GM19455 (cell line): ENCODE results near the gene GHRL.

Source experiments
- ATAC-seq: cut with Tn5 transposase; IDR thresholded peaks from one replicate; pipeline ENCODE4 v1.9.1; 2021; ENCODE audit not compliant: unreplicated experiment

The GHRL gene

DNA sequence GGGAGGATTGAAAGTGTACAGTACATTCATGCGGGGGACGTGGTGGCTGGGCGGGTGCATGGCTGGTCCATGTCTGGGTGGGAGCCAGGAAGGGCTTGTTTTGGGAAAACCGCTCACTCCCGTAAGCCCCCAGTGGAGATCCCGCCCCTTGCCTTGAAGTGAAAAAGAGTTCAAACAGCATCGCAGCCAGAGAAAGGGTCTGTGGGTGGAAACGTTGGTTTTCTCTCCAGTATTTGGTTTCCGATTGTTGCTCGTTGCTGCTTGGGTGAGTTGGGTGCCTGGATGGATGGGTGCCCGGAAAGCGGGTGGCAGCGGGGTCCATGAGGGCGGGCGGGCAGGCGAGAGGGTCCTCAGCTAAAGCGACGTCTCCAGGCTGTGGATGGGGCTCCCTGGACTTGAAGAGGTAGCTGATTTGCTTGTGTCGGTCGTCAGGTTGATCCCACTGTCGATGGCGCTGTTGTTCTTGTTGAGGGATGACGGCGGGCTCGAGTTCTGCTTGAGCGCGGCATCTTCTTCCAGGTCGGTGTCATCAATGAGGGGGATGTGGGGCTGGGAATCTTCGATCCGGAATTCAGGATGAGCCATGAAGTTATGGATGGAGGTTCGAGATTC is 35.8 kb upstream of the GHRL start:
- no peak for ATAC-seq

DNA sequence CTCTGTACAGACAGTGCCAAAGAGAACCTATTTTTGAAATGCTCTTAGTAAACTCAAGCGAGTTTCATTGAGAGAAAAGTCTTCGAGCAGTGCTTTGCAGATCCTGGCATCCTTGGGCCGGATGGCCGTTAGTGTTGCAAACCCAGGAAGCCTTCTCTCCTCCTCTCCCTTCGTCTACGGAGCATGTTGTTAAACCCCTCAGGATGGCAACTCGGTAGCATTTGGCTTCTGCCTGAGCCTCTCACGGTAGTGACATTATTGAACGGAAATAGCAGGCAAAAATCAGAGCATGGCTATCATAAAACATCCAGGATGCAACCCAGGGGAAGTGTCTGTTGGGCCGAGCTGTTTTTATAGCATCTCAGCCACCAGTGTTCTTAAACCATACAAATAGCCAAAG is 34.8 kb upstream of the GHRL start:
- no peak for ATAC-seq

DNA sequence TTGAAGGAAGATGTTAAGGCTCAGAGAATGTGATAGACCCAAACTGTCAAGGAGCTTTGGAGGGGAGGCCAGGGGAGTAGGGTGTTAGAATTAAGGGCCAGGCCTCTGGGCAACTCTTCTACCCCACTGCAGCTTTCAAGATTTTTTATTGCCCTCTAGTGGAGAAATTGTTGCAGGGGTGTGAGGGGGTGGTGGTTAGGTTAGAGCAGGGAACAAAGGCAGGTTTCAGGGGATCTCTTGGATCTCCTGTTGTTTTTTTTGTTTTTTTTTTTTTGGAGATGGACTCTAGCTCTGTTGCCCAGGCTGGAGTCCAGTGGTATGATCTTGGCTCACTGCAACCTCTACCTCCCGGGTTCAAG is 29.6 kb upstream of the GHRL start:
- no peak for ATAC-seq

DNA sequence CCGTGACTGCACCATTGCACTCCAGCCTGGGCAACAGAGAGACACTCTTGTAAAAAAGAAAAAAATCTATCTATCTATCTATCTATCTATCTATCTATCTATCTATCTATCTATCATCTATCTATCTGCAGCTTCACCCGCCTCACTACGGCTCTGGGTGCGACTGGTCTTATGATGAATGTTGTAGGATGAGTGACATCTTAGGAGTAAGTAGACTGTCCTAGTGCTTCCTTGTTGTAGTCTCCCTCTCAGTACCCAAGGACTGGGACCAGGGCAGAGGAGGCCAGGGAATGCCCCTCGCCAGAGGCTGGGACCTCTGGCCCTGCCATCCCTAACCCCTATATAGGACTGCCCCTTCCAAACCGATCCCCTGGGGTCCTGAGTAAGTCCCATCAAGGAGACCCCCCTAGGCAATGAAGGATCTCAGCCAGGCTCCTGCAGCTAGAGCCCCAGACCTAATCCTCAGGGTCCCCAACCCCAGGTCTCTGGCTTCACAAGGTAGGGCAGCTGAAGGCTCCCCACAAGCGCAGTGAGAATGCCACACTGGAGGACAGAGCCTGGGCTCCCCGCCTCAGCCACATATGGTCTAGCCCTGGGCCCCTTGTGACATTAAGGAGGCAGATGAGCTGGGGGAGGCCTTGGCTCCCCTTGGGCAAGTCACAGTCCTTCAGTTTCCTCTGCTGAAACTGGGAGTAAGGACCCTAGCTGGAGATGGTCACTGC is 29.0 kb upstream of the GHRL start:
- no peak for ATAC-seq

DNA sequence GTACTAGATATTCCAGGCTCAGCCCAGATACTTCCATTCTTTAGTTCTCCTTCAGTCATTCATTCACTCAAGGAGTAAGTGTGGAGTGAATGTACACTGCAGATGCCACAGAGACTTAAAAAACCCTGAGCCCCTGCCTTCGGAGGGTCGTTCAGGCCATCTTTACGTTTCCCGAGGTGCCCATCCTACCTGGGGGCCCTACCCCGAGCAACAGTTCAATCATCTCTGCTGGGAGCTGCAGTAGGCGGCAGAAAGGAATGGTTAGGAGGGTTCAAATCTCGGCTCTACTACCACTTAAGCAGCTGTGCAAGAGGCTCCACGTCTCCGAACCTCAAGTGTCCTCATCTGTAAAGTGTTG is 27.6 kb upstream of the GHRL start:
- peak; percentile 7 for ATAC-seq

DNA sequence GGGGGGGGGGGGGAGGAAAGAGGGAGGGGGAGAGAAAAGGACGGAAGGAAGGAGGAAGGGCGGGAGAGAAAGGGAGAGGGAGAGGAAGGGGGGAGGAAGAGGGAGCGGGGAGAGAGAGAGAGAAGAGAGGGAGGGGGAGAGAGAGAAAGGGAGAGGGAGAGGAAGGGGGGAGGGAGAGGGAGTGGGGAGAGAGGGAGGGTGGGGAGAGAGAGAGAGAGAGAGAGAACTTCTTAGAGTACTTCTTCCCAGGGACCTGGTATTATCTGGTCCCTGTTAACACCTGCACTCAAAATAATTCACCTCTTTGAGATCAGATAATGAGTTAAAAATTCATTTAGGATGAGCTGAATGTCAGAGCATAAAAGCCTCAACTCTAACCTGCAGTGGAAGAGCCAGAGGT is 27.1 kb upstream of the GHRL start:
- no peak for ATAC-seq

DNA sequence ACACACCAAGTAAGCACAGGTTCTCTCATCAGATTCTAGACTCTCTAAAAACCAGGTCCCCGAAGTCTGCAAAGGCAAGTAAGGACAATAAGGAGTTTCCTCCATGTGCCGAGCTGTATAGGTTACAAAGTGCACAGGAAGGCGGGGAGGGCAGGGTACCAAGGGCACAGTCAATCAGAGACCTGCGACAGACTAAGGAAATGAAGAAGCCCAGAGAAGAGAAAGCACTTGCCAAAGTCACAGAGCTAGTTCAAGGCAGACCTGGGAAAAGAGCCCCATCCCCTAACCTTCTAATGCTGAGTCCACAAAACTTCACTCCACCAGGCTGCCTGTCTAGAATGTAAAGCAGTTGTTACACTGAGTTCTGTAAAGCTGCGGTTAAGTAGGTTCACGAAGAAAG is 26.5 kb upstream of the GHRL start:
- ATAC-seq, result no peak

DNA sequence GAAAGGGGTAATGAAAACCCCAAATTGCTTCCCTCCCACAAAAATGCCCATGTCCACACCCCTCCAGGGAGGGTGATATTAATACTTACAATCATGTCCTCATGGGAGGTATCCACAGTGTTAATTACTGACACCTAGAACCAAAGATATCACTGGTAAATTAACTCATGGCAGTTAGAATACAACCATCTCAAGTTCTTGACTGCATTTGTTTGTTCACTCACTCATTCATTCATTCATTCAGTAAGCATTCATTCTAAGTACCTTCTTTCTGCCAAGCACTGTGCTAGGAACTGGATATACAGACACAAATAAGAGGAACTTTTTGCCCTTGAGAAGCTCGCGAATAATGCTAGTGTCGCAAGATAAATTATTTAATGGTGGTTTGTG is 25.2 kb upstream of the GHRL start:
- ATAC-seq, result no peak

DNA sequence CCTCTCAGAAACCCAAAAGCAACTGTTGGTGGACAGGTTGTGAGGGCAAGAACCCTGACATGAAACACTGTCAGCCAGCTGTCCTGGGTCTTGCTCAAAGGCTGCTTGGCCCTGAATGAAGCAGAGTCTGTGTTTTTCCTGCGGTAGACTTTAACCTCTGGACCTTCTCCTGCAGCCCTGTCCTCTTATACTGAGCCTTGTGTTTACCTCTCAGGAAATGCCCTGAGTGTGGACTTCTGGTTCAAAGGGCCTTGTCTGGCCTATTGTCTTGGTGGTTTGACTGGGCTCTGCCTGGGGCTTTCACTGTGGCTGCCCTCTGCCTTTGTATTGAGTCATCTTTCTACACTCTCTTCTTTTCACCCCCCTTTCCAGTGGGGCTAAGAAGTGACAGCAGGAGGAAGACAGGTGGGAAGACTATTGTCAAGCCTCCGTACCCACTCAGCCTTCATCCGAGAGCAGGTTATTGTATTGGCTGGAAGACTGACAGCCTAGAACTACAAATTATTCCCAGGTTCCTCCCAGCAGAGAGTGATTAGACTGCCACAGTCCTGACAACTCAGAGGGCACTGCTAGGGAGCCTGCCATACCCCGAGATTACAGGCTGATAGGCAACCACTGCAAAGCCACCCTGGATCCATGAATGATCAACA is 24.7 kb upstream of the GHRL start:
- no peak for ATAC-seq

DNA sequence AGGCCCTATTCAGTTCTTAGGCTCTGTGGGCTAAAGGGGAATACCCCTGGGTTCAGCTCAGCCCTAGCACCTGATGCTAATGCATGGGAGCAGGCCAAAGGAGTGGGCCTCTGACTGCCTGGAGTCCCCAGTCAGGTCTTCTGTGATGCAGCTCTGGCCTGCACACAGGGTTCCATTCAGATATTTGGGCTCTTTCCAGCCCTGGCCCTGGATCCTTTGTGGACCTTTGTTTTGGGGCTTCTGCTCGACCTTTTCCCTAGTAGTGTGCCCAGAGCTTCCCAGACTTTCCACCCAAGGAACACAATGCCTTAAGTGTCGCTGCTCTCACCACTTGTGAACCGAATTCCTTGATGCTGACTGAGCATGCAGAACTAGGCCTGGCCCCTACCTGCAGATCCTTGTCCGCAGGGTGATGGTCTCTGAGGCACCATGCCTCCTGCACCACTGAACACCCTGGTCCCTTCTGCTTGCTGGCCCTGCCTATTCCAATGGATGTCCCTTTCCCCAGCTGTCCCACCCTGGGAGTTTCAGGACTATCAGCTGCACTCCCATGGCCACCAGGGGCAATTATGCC is 23.1 kb upstream of the GHRL start:
- no peak for ATAC-seq

DNA sequence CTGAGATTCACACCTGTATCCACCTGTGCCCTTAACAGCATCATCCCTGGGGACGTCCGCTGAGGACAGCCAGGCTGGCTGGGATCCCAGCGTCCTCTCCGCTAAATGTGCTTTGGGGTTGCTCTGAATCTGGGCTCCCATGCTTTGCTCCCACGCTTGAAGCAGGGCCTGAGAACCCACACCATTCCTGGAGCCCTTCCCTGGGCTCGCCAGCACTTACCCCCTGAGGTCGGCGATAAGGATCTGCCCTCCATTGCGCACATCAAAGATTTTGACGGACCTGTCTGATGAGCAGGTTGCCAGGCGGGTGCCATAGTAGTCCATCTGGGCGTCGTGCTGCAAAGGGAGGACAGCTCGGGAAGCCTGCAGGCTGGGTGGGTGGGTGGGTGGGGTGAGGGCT is 22.4 kb upstream of the GHRL start:
- ATAC-seq, result no peak

DNA sequence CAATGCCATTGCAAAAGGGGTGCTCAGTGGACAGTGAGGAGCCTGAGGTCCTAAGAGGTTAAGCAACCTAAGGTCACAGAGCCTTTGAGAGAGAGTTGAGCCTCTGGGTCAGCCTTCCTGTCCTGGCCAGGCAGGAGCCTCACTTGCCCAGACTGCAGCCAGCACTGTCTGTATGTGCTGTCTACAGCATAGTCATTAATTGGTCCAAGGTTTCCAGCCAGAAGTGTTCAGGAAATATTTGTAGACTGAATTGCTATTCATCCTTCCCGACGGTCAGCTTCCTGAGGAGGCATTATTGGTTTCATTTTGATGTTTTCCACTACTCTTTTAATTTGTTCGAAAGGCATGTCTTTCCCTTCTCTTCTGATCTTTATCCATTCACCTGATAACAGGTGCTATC is 20.1 kb upstream of the GHRL start:
- ATAC-seq, result no peak

DNA sequence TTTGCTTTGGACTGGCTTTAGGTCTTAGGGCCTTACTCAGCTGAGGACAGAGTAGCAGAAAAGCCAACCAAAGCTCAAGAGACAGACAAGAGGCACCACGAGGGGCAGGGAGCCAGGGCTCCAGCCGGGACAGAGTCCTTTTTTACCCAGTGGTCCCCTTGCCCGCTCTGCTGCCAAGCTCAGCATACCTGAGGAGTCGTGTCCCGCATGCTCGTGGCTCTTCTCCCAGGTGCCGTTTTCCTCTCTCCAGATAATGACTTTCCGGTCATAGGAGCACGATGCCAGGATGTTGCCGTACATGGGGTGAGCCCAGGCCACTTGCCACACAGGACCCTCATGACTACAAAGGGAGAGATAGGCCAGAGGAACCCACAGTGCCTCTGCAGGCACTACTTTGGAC is 19.6 kb upstream of the GHRL start:
- no peak for ATAC-seq

DNA sequence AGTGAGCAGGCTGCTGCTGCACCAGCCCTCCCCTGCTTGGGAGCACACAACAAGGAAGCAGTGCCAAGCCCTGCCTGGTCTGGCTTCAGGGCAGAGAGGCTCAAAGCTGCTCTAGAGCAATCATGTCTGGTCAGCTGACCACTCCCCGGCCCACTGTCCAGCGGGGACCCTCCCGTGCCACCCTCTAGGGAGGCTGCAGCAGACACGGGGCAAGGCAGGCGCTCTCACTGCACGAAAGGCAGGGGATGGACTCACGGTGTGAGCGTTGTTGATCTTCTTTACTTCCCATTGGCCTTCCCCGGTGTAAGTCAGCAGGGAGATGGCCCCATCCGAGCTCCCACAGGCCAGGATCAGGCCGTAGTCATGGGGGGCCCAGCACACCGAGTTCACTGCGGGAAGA is 19.0 kb upstream of the GHRL start:
- no peak for ATAC-seq

DNA sequence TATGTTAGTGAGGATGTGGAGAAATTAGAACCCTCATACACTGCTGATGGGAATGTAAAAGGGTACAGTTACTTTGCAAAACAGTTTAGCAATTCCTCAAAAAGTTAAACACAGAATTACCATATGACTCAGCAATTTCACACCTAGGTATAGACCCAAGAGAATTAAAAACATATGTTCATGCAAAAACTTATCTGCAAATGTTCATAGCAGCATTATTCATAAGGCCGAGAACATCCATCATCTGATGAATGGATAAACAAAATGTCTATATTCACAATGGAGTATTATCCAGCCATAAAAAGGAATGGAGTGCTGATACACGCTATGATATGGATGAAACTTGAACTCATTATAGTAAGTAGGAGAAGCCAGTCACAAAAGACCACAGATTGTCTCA is 17.8 kb upstream of the GHRL start:
- no peak for ATAC-seq

DNA sequence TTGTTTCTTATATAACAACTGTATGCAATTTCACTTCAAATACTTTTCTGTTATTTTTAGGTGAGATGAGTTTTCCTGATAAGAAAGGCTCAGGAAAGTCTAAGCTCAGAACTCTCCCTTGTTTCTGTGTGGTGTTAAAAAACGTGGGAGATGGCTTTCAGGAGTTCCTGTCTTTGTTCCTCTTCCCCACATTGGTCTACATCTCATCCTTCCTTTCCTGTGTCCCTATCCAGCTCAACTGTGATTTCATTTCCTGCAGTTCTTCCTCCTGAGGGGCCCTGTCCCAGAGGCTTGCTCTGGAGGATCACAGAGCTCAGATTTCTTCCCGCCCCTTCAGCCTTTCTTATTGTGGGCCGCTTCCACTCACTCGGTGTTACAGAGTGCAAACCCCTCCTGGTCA is 17.0 kb upstream of the GHRL start:
- no peak for ATAC-seq

DNA sequence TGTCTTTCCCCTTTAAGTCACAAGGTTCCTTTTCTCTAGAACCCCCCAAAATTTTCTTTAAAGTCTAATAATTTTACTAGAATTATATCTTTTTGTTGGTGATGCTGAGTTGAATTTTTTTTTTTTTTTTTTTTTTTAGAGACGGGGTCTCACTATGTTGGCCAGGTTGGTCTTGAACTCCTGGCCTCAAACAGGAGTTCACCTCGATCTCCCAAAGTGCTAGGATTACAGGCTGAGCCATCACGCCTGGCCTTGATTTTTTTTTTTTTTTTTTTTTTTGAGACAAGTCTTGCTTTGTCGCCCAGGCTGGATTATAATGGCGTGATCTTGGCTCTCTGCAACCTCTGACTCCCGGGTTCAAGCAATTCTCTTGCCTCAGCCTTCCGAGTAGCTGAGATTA is 15.9 kb upstream of the GHRL start:
- no peak for ATAC-seq

DNA sequence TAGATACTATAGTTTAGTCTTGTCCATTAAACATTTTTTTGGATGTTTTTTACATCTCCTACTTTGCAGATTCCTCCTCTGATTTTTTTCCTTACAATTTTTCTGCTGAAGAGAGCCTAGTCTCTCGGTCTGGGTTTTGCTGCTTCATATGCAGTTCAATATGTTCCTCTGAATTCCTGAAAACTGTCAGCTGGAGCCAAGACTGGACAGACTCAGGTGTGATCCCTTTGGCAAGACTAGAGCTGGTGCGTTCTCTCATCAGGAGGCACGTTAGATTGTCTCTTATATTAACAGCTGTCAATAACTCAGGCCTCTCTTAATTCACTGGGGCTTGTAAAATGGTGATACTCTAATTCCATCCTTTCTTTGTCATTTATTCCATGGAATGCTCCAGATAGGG is 13.4 kb upstream of the GHRL start:
- ATAC-seq, result no peak

DNA sequence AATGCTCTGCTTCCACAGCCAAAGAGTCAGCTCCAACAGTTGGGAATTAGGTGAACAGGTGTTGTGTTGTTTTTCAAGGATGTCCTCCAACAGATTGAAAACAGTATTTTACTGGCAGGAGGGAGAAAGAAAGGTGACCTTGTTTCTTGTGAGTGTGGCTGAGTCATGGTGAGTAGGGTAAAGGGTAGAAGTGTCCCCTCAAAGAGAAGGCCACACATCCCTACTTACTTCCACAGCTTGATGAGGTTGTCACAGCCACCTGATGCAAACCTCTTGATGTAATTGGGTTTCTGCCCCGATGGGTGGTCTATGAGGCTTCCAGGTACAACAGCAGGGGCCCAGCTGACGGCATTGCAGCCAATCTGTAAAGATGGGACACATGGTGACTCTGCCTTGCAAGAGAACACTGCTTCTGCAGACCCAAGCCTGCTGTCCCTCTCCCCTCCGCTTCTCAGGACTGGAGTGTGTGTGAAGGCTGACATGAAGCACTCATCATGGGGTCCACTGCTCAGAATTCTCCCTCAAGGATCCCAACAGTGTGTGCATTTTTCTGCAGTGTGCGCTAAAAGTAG is 12.7 kb upstream of the GHRL start:
- ATAC-seq, result no peak

DNA sequence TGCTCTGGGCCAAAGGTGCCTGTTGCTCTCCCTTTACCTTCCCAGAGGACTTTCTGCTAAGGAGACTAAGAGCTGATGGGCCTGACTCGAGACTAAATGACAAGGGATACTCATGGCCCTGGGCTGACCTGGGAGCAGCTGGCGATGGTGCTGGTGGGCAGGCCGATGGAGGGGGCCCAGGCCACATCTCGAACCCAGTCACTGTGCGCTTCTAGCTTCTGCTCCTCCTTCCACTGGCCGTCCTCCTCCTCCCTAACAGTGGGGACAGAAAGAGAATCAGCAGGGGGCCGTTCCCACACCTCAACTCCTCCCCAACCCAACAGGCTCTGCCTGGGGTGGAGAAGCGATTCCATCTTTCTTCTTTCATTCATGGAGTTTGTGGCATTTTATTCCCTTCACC is 12.2 kb upstream of the GHRL start:
- no peak for ATAC-seq

DNA sequence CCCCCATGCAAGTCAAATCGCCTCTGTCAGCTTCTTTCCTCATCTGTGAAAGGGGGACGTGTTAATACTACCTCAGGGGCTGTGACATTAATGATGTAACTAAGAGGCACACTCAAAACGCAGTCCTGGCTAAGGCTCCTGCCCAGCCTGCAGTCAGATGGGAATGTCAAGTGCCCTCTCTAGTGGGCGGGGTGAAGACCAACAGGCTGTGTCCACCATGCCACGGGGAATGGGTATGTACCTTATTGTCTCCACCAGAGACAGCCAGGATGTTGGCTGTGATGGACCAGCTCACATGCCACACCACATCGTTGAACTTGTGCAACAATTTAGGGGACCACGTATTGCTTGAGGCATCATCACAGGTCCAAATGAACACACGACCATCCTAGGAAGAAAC is 11.0 kb upstream of the GHRL start:
- ATAC-seq, result no peak

DNA sequence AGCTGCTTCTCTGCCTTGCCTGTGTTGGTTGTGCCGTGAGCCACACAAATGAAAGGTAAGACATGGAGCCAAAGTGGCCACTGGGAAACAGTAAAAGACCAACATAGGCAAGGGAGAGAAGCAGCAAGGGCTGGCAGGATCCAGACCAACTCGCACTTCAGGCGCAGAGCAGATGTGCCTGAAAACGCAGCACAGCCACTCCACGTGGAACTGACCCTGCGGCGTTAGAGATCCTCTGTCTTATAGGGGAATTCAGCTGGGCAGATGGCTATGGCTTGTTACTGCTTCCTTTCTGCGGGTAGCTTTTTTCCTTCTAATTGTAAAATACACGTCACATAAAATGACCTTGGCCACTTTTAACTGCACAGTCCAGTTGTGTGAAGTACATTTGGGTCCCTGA is 10.4 kb upstream of the GHRL start:
- no peak for ATAC-seq
